Esophagus squamous epithelium (tissue), 5 donors: ENCODE results near the gene HADHA. TPM values are rescaled to one million over a fixed set of nuclear protein-coding genes. Genes with fewer than 3 reads are reported as not detected.

Experiments used
- DNase-seq: peaks from one replicate; lab custom pipeline; 2025; lab: John Stamatoyannopoulos, UW
- H3K27ac ChIP-seq, 4 donors: fragments of 200-600 bp; sonication (generic); one replicate each; pipeline ENCODE4 v1.5.1; 2016 to 2019; ENCODE audit warnings: mild to moderate bottlenecking in 1 of 4
- H3K27me3 ChIP-seq, 4 donors: fragments of 200-600 bp; sonication (generic); 1 replicate in 3 of 4; 2 replicates in 1 of 4; pipeline versions ENCODE4 v1.5.1 to v1.6.0; 2017 to 2021; ENCODE audit warnings: antibody characterized with exemption in 1 of 4
- H3K36me3 ChIP-seq, 3 donors: fragments of 200-600 bp; sonication (generic); one replicate each; pipeline ENCODE4 v1.5.1; 2016 to 2019
- H3K4me1 ChIP-seq, 3 donors: fragments of 200-600 bp; sonication (generic); one replicate each; pipeline ENCODE4 v1.5.1; 2017 to 2019
- H3K4me3 ChIP-seq, 4 donors: fragments of 200-600 bp; sonication (generic); 1 replicate in 3 of 4; 2 replicates in 1 of 4; pipeline ENCODE4 v1.5.1; 2016 to 2019; ENCODE audit warnings: mild to moderate bottlenecking in 2 of 4, moderate library complexity in 1 of 4
- H3K9me3 ChIP-seq, 3 donors: fragments of 200-600 bp; sonication (generic); one replicate each; pipeline ENCODE4 v1.5.1; 2016 to 2019
- POLR2A ChIP-seq, 4 donors: fragments of 450-650 bp; IDR thresholded peaks; one replicate each; pipeline ENCODE4 v1.6.1; 2017; ENCODE audit warnings: antibody characterized with exemption in 4 of 4, mild to moderate bottlenecking in 4 of 4, moderate library complexity in 3 of 4
- WGBS, 2 donors: methylation state at CpG; one replicate each; pipeline ENCODE4 v1.1.5; 2018; 5-methylcytosine and 5-hydroxymethylcytosine counted together
- intact Hi-C: fragments of 100-400 bp; cut with DNase I; formaldehyde crosslinking; loops from one replicate; pipeline ENCODE4 v1.15.0; 2022
- total RNA-seq, 4 donors: library from RNA; depleted of rRNA; stranded (reverse); fragments of >200 nt; gene quantifications; one replicate each; pipeline ENCODE4 v1.1.0, GENCODE V29; 2016
- TF ChIP-seq, protein P1 (sequence below), 6 experiments: fragments of 450-650 bp in 4 of 6; fragments of 200-600 bp in 2 of 6; sonication (generic) in 2 of 6; IDR thresholded peaks; one replicate each; pipeline ENCODE4 v1.5.1; 2016 to 2019; ENCODE audit warnings: antibody characterized with exemption in 6 of 6, mild to moderate bottlenecking in 4 of 6, moderate library complexity in 4 of 6
- donor health status: DM: yes; HTN: yes; CAD: no.

Gene HADHA
- total RNA-seq, 4 donors from 2014 or later: 84.7 to 161 (median 116) TPM

DNA sequence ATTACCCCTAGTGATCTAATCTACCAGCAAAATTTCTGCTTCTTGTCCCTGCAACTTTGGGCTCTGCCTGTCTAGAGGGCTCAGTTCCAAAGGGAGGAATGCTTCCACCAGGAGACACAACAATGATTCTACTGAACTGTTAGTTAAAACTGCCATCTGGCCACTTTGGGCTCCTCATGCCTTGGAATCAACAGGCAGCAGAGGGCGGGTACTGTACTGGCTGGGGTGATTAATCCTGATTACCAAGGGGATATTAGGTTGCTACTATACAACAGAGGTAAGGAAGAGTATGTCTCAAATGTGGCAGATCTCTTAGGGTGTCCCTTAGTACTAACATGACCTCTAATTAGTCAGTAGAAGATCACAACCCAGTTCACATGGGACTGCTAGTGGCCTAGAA lies 21.4 kb downstream of the HADHA start:
- intact Hi-C loops: no loop called here
- no peak overlapping the region for H3K27ac ChIP-seq
- WGBS, 2 donors: 100% methylated on average over 1 of the region's 1 CpG; no CpG with 5 or more reads in 1 of the 2 donors
- no peaks in the 10 kb centered on the region for H3K9me3 ChIP-seq
- peaks cover 8 to 98% (median 25%) of the 10 kb centered on the region in 3 donors for H3K36me3 ChIP-seq
- no peak overlapping the region for H3K4me3 ChIP-seq
- H3K27me3 ChIP-seq: no peaks in the 10 kb centered on the region
- TF ChIP-seq, protein P1, sequence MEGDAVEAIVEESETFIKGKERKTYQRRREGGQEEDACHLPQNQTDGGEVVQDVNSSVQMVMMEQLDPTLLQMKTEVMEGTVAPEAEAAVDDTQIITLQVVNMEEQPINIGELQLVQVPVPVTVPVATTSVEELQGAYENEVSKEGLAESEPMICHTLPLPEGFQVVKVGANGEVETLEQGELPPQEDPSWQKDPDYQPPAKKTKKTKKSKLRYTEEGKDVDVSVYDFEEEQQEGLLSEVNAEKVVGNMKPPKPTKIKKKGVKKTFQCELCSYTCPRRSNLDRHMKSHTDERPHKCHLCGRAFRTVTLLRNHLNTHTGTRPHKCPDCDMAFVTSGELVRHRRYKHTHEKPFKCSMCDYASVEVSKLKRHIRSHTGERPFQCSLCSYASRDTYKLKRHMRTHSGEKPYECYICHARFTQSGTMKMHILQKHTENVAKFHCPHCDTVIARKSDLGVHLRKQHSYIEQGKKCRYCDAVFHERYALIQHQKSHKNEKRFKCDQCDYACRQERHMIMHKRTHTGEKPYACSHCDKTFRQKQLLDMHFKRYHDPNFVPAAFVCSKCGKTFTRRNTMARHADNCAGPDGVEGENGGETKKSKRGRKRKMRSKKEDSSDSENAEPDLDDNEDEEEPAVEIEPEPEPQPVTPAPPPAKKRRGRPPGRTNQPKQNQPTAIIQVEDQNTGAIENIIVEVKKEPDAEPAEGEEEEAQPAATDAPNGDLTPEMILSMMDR (IDR thresholded peaks at IDR 0.05): no peak
- TF ChIP-seq POLR2A (IDR thresholded peaks at IDR 0.05): no peak
- no peaks in the 10 kb centered on the region for H3K4me1 ChIP-seq
- DNase-seq: no peak

DNA sequence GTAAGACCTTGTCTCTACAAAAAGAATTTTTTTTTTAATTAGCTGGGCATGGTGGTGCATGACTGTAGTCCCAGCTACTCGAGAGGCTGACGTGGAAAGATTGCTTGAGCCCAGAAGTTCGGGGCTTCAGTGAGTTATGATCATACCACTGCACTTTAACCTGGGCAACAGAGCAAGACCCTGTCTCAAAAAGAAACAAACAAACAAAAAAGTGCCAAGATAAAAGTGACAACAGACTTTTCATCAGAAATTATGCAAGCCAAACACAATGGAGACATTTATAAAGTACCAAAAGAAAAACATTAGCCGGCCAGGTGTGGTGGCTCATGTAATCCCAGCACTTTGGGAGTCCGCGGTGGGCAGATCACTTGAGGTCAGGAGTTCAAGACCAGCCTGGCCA lies 26.7 kb downstream of the HADHA start:
- no peaks in the 10 kb centered on the region for H3K9me3 ChIP-seq
- no peaks in the 10 kb centered on the region for H3K4me1 ChIP-seq
- DNase-seq: no peak
- H3K27ac ChIP-seq: no peak overlapping the region
- TF ChIP-seq, protein P1 (IDR thresholded peaks at IDR 0.05): no peak
- no peak for TF ChIP-seq POLR2A (IDR thresholded peaks at IDR 0.05)
- no peak overlapping the region for H3K4me3 ChIP-seq
- H3K27me3 ChIP-seq: no peaks in the 10 kb centered on the region
- intact Hi-C loops: no loop called here
- peaks cover 7 to 99% (median 31%) of the 10 kb centered on the region in 3 donors for H3K36me3 ChIP-seq
- 78 to 88% methylated on average over 6 of the region's 6 CpGs for WGBS, 2 donors

DNA sequence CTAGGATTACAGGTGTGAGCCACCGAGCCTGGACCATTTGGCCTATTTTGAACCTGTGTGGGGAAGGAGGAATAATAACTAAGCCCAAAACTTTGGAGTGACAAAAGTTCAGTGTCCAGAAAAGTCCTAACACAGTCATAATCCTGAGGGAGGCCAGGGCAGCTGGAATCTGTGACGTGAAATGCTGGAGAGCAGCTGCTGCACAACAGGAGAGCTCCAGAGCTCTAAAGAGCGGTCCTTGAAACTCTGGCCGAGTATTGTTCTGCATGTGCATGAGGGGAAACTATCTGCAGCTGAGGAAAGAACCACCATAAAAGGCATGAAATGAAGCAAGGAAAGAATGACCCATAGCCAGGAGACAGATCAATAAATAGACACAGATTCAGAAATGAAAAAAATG lies 27.8 kb downstream of the HADHA start:
- no peak for DNase-seq
- H3K36me3 ChIP-seq: peaks cover 11 to 99% (median 39%) of the 10 kb centered on the region in 3 donors
- H3K9me3 ChIP-seq: no peaks in the 10 kb centered on the region
- 95 to 98% methylated on average over 4 of the region's 4 CpGs for WGBS, 2 donors
- no peak overlapping the region for H3K27ac ChIP-seq
- H3K4me1 ChIP-seq: no peaks in the 10 kb centered on the region
- no peak overlapping the region for H3K4me3 ChIP-seq
- TF ChIP-seq, protein P1 (IDR thresholded peaks at IDR 0.05): no peak
- no peak for TF ChIP-seq POLR2A (IDR thresholded peaks at IDR 0.05)
- H3K27me3 ChIP-seq: no peaks in the 10 kb centered on the region
- intact Hi-C loops: no loop called here

DNA sequence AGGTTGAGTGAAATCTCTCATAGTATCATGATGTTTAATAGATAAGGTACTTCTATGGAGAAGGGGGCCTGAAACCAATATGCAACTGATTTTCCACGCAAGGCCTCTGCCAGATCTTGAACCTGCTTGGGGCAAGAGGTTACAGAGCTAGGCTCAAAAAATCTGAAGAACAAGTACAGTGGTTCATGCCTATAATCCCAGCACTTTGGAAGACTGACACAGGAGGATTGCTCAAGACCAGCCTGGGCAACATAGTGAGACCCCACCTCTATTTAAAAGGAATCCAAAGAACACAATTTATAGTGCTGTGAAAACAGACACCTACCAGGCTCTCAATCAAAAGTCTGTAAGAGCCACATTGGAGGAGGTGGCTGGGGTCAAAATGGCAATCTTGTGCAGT lies 28.6 kb downstream of the HADHA start:
- Histone ChIP-seq H3K4me3 (no peak overlapping the region), H3K36me3 (peaks cover 11 to 99% (median 45%) of the 10 kb centered on the region in 3 donors), H3K9me3 (no peaks in the 10 kb centered on the region), H3K27me3 (no peaks in the 10 kb centered on the region), H3K27ac (no peak overlapping the region), H3K4me1 (no peaks in the 10 kb centered on the region)
- intact Hi-C loops: no loop called here
- no peak for DNase-seq
- no peak for TF ChIP-seq POLR2A (IDR thresholded peaks at IDR 0.05)
- WGBS, 2 donors: 92 to 100% methylated on average over 1 of the region's 1 CpG

DNA sequence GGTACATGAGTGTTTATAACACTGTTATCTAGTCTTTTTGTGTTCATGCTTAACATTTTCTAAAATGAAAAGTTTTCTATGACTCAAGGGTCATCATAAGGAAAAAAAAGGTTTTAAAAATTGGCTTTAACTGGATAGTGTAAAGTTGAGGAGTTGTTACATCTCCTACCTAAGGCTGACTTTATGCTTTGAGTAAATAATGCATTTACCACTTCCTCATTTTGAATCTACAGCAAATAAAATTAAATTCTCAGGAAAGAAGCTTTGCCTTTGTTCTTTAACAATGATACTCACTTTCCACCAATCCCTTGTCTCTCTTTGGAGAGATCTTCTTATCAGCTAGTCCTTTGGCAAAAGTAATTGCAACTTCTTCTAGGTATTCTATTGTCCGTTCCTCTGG lies 29.7 kb downstream of the HADHA start:
- no peak overlapping the region for H3K27ac ChIP-seq
- intact Hi-C loops: no loop called here
- no peak for DNase-seq
- peaks cover 11 to 99% (median 51%) of the 10 kb centered on the region in 3 donors for H3K36me3 ChIP-seq
- H3K27me3 ChIP-seq: no peaks in the 10 kb centered on the region
- 83 to 92% methylated on average over 1 of the region's 1 CpG for WGBS, 2 donors
- H3K9me3 ChIP-seq: no peaks in the 10 kb centered on the region
- no peak overlapping the region for H3K4me3 ChIP-seq
- TF ChIP-seq, protein P1 (IDR thresholded peaks at IDR 0.05): no peak
- TF ChIP-seq POLR2A (IDR thresholded peaks at IDR 0.05): no peak
- no peaks in the 10 kb centered on the region for H3K4me1 ChIP-seq

DNA sequence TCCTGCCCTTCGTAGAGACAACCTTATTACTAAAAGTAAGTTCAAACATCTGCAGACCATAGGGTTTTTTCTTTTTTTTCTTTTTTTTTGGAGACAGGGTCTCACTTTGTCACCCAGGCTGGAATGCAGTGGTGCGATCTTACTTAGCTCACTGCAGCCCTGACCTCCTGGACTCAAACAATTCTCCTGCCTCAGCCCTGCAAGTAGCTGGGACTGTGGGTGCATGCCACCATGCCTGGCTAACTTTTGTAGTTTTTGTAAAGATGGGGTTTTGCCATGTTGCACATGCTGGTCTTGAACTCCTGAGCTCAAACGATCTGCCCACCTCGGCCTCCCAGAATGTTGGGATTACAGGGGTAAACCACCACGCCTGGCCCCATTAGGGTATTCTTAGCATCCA lies 32.4 kb downstream of the HADHA start:
- Histone ChIP-seq H3K27me3 (no peaks in the 10 kb centered on the region), H3K9me3 (no peaks in the 10 kb centered on the region), H3K4me3 (no peak overlapping the region), H3K4me1 (no peaks in the 10 kb centered on the region), H3K36me3 (peaks cover 11 to 99% (median 65%) of the 10 kb centered on the region in 3 donors), H3K27ac (no peak overlapping the region)
- TF ChIP-seq POLR2A (IDR thresholded peaks at IDR 0.05): no peak
- TF ChIP-seq, protein P1 (IDR thresholded peaks at IDR 0.05): no peak
- WGBS, 2 donors: 88 to 94% methylated on average over 5 of the region's 5 CpGs
- intact Hi-C loops: no loop called here
- DNase-seq: no peak
